Activated T-cell treated with anti-CD3 and anti-CD28 coated beads, Interleukin-2, amount 50 U/mL, for 24 hours (primary cell): ENCODE measurements around the gene DAB1.

Source experiments
- DNase-seq: peaks from one replicate; pipeline ENCODE4 v3.0.0-alpha.2; 2020
- H3K27ac Mint-ChIP-seq: 2 replicates; pipeline ENCODE4 v1.8.0; 2020; ENCODE audit warnings: mild to moderate bottlenecking, mixed read lengths
- H3K27me3 Mint-ChIP-seq: 2 replicates; pipeline ENCODE4 v1.8.0; 2020; ENCODE audit warnings: mixed read lengths
- H3K36me3 Mint-ChIP-seq: 2 replicates; pipeline ENCODE4 v1.8.0; 2020; ENCODE audit warnings: low read depth, mixed read lengths
- H3K4me1 Mint-ChIP-seq: 2 replicates; pipeline ENCODE4 v1.8.0; 2020; ENCODE audit warnings: low read depth, mixed read lengths
- H3K4me3 Mint-ChIP-seq: 2 replicates; pipeline ENCODE4 v1.8.0; 2020; ENCODE audit warnings: mild to moderate bottlenecking, moderate library complexity, mixed read lengths
- H3K9me3 Mint-ChIP-seq: 2 replicates; pipeline ENCODE4 v1.8.0; 2020; ENCODE audit warnings: mixed read lengths

The DAB1 gene

GRCh38 chr1:57272601-57273000 lies 151.3 kb downstream of the DAB1 start:
- Mint-ChIP-seq H3K9me3 (no peaks in the 10 kb centered on the region), H3K27ac (no peak overlapping the region), H3K27me3 (no peaks in the 10 kb centered on the region), H3K4me3 (no peak overlapping the region), H3K4me1 (peaks cover 4% of the 10 kb centered on the region), H3K36me3 (no peaks in the 10 kb centered on the region)
- DNase-seq = no peak

- Mint-ChIP-seq H3K27me3 (no peaks in the 10 kb centered on the region), H3K4me3 (no peak overlapping the region), H3K36me3 (no peaks in the 10 kb centered on the region), H3K27ac (no peak overlapping the region), H3K4me1 (peaks cover 4% of the 10 kb centered on the region), H3K9me3 (no peaks in the 10 kb centered on the region)
- DNase-seq = no peak
Measured at GRCh38 chr1:57272150-57272549, 151.7 kb downstream of the DAB1 start.

GRCh38 chr1:57270927-57271698 lies 152.7 kb downstream of the DAB1 start:
- Mint-ChIP-seq H3K27me3 (no peaks in the 10 kb centered on the region), H3K4me3 (no peak overlapping the region), H3K27ac (no peak overlapping the region), H3K4me1 (peaks cover 4% of the 10 kb centered on the region), H3K36me3 (no peaks in the 10 kb centered on the region), H3K9me3 (no peaks in the 10 kb centered on the region)
- DNase-seq = no peak

DNA sequence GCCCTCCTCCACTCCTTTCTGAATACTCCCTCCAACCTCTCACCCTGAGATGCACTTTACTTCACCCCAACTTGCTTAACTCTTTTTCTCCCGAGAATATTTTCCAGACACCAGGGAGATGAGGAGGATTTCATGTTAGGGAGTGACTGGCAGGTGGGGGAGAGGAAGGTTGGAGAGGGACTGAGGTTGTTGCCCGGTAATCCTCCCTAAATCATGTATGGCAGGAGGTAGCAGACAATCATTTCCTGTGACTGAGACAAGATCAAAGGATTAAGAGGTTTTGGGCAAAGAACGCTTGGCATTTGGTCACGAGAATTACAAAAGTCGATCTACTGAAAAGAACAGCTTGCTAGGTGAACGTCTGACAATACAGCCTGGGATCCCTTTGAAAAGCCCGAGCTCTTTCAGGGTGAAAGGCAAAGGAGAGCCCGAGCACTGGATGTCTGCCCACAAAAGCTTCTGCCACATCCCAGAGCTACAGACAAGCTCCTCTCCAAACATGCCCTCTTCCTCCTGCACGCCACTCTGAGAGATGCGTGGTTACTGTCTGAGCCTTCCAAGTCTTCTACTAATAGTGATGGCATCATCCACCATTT lies 154.1 kb downstream of the DAB1 start:
- H3K36me3 Mint-ChIP-seq = no peaks in the 10 kb centered on the region
- H3K4me3 Mint-ChIP-seq = no peak overlapping the region
- DNase-seq = no peak
- H3K27me3 Mint-ChIP-seq = no peaks in the 10 kb centered on the region
- H3K4me1 Mint-ChIP-seq = peaks cover 4% of the 10 kb centered on the region
- H3K9me3 Mint-ChIP-seq = no peaks in the 10 kb centered on the region
- no peak overlapping the region for H3K27ac Mint-ChIP-seq

GRCh38 chr1:57265104-57265503 lies 158.8 kb downstream of the DAB1 start:
- H3K36me3 Mint-ChIP-seq = no peaks in the 10 kb centered on the region
- no peaks in the 10 kb centered on the region for H3K27me3 Mint-ChIP-seq
- H3K4me3 Mint-ChIP-seq = no peak overlapping the region
- peaks cover 4% of the 10 kb centered on the region for H3K4me1 Mint-ChIP-seq
- no peak for DNase-seq
- H3K9me3 Mint-ChIP-seq = no peaks in the 10 kb centered on the region
- H3K27ac Mint-ChIP-seq = no peak overlapping the region

DNA sequence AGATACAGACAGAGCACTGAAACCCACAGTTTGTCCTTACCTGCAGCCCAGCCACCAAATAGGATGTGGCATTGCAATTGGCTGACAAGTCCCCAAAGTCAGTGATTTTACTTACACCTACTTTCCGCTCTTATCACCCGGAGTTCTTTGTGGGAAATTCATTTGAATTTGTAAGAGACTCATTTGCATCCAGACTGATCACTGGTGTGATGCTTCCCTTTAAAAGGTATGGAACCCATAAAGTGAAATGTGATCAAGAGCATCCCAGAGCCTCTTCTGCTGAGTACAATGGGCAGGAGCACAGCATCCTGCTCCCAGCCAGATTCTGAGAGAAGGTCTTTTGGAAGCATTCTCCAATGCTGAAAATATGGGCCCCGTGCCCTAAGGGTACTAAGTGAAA lies 161.4 kb downstream of the DAB1 start:
- DNase-seq = no peak
- no peak overlapping the region for H3K4me3 Mint-ChIP-seq
- no peaks in the 10 kb centered on the region for H3K27me3 Mint-ChIP-seq
- no peaks in the 10 kb centered on the region for H3K4me1 Mint-ChIP-seq
- H3K36me3 Mint-ChIP-seq = no peaks in the 10 kb centered on the region
- peaks cover 6% of the 10 kb centered on the region for H3K9me3 Mint-ChIP-seq
- H3K27ac Mint-ChIP-seq = no peak overlapping the region

DNA sequence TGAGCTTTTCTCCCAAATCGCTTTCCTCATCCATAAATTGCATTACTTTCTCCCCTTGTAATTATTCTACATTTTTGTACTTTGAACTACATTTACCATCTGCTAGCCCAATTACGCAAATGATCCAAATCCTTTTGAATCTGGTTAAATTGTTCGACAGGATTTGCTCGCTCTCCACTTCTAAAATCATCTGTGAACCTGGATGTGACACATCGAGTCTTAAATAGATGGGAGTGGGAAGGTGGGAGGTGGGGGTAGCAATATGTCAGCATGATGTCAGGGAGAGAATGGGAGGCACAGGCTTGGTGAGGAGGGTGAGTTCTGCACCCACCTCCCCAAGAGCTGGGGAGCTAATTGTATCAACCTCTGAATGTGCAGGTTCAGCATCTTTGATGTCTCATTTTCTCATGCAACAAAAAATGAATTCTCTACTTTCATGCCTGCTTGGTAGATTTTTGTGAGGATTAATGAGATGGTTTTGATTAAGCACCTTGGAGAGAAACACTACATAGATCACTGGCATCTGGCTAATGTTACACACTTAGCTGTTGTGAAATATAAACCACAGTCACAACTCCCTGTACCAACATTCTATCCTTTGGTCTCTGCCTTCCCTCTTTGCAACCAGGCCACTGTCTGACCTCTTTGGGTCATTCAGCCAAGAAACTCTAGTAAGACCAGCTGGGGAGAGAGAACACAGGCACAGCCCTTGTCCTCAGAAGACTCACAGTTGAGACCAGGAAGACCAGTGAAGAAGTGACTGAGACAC lies 165.1 kb downstream of the DAB1 start:
- Mint-ChIP-seq H3K4me3 (no peak overlapping the region), H3K4me1 (no peaks in the 10 kb centered on the region), H3K27ac (no peak overlapping the region), H3K9me3 (peaks cover 6% of the 10 kb centered on the region), H3K27me3 (no peaks in the 10 kb centered on the region), H3K36me3 (no peaks in the 10 kb centered on the region)
- DNase-seq = no peak

DNA sequence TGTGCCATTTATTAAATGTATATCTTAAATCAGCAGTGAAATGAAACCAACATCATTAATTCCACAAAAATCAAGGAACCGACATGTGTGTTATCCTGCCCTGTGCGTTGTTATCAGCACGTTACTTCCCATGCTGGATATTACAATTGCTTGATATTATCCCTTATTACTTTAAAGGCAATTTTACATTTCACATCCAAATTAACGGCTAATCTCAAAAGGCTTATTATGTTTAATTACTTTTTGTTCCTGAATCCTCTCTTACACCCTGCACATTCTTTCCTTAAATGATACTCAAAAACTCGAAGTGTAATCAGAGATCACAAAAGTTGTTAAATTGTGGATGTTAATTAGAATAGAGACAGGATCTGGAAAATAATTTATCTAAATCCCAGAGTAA lies 167.9 kb downstream of the DAB1 start:
- Mint-ChIP-seq H3K27me3 (no peaks in the 10 kb centered on the region), H3K4me1 (no peaks in the 10 kb centered on the region), H3K9me3 (peaks cover 6% of the 10 kb centered on the region), H3K27ac (no peak overlapping the region), H3K36me3 (no peaks in the 10 kb centered on the region), H3K4me3 (no peak overlapping the region)
- DNase-seq = no peak

GRCh38 chr1:57254022-57254421 lies 169.8 kb downstream of the DAB1 start:
- DNase-seq = no peak

DNA sequence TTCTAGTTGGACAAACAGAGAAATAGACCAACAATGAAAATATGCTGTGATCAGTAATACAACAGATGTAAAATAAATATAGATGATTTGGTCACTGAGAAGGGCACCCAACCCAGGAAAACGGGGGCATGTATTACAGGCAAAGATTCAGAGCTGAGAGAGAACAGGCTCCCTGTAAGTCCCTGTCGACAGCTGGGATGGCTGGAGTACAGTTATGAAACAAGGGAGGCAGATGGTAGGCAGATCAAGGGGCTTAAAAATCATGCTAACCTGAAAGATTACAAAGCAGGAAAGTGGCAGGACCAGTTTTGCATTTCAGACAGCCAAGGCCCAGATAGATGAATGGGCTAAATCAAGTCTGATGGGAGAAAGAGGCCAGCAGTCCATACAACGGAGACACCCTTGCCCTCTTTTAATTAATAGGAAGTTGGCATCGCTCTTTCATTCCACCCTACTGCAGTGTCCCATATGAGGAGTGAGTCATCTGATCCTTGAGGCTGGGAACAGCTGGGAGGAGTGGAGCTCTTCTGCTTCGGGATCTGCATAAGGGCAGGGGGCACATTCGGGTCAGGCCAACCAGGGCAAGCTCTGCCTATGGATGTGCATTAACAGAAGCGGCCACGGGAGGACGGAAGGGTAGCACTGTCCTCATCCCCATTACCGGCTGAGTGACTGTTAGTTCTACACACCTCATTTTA lies 171.1 kb downstream of the DAB1 start:
- DNase-seq = no peak
- Mint-ChIP-seq H3K27me3 (no peaks in the 10 kb centered on the region), H3K36me3 (no peaks in the 10 kb centered on the region), H3K9me3 (peaks cover 2% of the 10 kb centered on the region), H3K4me1 (no peaks in the 10 kb centered on the region), H3K4me3 (no peak overlapping the region), H3K27ac (no peak overlapping the region)

More at GRCh38 chr1:57254022-57254421, 169.8 kb downstream of the DAB1 start:
- Mint-ChIP-seq H3K36me3 (no peaks in the 10 kb centered on the region), H3K9me3 (peaks cover 6% of the 10 kb centered on the region), H3K4me3 (no peak overlapping the region), H3K27ac (no peak overlapping the region), H3K27me3 (no peaks in the 10 kb centered on the region), H3K4me1 (no peaks in the 10 kb centered on the region)

DNA sequence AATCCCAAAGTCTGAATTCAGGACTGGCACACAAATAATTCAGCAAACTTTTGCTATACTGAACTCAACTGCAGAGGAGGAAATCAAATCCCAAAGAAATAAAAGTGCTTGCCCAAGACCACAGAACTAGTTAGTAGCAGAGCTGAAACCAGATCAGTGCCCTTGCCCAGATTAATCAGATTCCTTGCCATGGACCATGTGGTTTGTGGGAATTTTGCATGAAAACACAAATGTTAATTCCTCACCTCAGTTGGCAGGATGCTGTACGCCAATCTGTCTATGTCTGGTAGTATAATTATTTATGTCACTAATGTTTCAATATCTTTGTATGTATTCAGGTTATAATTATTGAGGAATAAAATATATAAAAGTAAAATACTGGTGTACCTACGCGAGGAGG lies 173.8 kb downstream of the DAB1 start:
- Mint-ChIP-seq H3K36me3 (no peaks in the 10 kb centered on the region), H3K27me3 (no peaks in the 10 kb centered on the region), H3K4me1 (no peaks in the 10 kb centered on the region), H3K9me3 (peaks cover 5% of the 10 kb centered on the region), H3K4me3 (no peak overlapping the region), H3K27ac (no peak overlapping the region)
- DNase-seq = no peak

- Mint-ChIP-seq H3K36me3 (no peaks in the 10 kb centered on the region), H3K27ac (no peak overlapping the region), H3K4me1 (no peaks in the 10 kb centered on the region), H3K27me3 (no peaks in the 10 kb centered on the region), H3K4me3 (no peak overlapping the region), H3K9me3 (peaks cover 5% of the 10 kb centered on the region)
- DNase-seq = no peak
Measured at GRCh38 chr1:57249511-57249910, 174.3 kb downstream of the DAB1 start.

GRCh38 chr1:57248830-57249229 lies 175.0 kb downstream of the DAB1 start:
- no peak for DNase-seq
- H3K27me3 Mint-ChIP-seq = no peaks in the 10 kb centered on the region

DNA sequence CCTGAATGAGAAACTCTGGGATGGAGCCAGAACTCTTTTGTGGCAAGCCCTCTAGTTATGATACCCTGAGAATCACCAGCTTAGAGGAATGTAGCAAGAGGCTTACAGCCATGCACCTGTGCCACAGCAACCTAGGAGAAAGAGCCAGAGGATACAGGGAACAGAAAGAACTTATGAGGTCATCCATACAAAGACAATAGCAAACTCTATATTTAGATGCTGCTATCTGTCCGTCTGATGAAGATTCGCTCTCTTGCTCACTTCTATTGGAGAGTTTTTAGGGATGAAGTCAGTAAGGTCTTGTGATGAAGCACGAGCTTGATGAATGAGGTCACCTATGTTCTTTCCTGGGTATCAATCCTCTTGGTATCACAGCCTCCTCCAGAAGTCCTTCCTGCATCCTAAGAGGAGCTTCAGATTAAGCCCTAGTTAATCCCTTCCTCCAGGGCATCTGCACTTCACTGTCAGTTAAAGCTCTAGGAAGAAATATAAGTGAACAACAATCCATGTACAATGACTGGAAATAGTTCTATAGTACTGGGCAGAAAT lies 185.6 kb downstream of the DAB1 start:
- no peak for DNase-seq
- Mint-ChIP-seq H3K9me3 (no peaks in the 10 kb centered on the region), H3K27ac (no peak overlapping the region), H3K27me3 (no peaks in the 10 kb centered on the region), H3K4me3 (no peak overlapping the region), H3K36me3 (no peaks in the 10 kb centered on the region), H3K4me1 (no peaks in the 10 kb centered on the region)

More at GRCh38 chr1:57248830-57249229, 175.0 kb downstream of the DAB1 start:
- Mint-ChIP-seq H3K9me3 (peaks cover 5% of the 10 kb centered on the region), H3K36me3 (no peaks in the 10 kb centered on the region), H3K4me3 (no peak overlapping the region), H3K4me1 (no peaks in the 10 kb centered on the region), H3K27ac (no peak overlapping the region)
